ENCODE measurements around the gene TBC1D16.

The TBC1D16 gene

GRCh38 chr17:79986411-79987186, 49.1 kb downstream of the TBC1D16 start:
- DNase-seq: no peak

- DNase-seq: no peak
Observed at GRCh38 chr17:79985943-79986391, 49.7 kb downstream of the TBC1D16 start.

- no peak for DNase-seq
Observed at GRCh38 chr17:79985361-79985942, 50.2 kb downstream of the TBC1D16 start.

GRCh38 chr17:79984877-79985276, 50.8 kb downstream of the TBC1D16 start:
- no peak for DNase-seq

- no peak for DNase-seq
Observed at GRCh38 chr17:79984045-79984840, 51.4 kb downstream of the TBC1D16 start.

- DNase-seq: no peak
Observed at GRCh38 chr17:79983456-79983855, 52.2 kb downstream of the TBC1D16 start.

GRCh38 chr17:79982986-79983385, 52.7 kb downstream of the TBC1D16 start:
- no peak for DNase-seq

GRCh38 chr17:79981661-79982101, 54.0 kb downstream of the TBC1D16 start:
- no peak for DNase-seq

- DNase-seq: no peak
Observed at GRCh38 chr17:79981090-79981489, 54.6 kb downstream of the TBC1D16 start.

GRCh38 chr17:79980246-79981043, 55.2 kb downstream of the TBC1D16 start:
- no peak for DNase-seq

- DNase-seq: no peak
Observed at GRCh38 chr17:79979816-79980215, 55.9 kb downstream of the TBC1D16 start.

- no peak for DNase-seq
Observed at GRCh38 chr17:79979221-79979741, 56.4 kb downstream of the TBC1D16 start.

- no peak for DNase-seq
Observed at GRCh38 chr17:79978548-79978855, 57.2 kb downstream of the TBC1D16 start.

GRCh38 chr17:79977708-79978547, 57.7 kb downstream of the TBC1D16 start:
- DNase-seq: no peak

GRCh38 chr17:79977161-79977631, 58.5 kb downstream of the TBC1D16 start:
- no peak for DNase-seq

GRCh38 chr17:79976451-79976850, 59.2 kb downstream of the TBC1D16 start:
- DNase-seq: no peak

- no peak for DNase-seq
Observed at GRCh38 chr17:79975498-79976134, 60.1 kb downstream of the TBC1D16 start.

GRCh38 chr17:79974566-79975497, 60.8 kb downstream of the TBC1D16 start:
- DNase-seq: no peak

GRCh38 chr17:79971651-79972050, 64.0 kb downstream of the TBC1D16 start:
- no peak for DNase-seq

GRCh38 chr17:79970576-79971068, 65.0 kb downstream of the TBC1D16 start:
- peak; percentile 50 for DNase-seq

Data from activated CD4-positive, alpha-beta T cell treated with anti-CD3 and anti-CD28 coated beads, Interleukin-2, amount 50 U/mL, for 1 hour (primary cell).